NCI-H774 (cell line): ENCODE measurements around the gene IL32.

Experiments used
- DNase-seq: peaks from one replicate; lab custom pipeline; 2025; lab: John Stamatoyannopoulos, UW

IL32 gene

DNA sequence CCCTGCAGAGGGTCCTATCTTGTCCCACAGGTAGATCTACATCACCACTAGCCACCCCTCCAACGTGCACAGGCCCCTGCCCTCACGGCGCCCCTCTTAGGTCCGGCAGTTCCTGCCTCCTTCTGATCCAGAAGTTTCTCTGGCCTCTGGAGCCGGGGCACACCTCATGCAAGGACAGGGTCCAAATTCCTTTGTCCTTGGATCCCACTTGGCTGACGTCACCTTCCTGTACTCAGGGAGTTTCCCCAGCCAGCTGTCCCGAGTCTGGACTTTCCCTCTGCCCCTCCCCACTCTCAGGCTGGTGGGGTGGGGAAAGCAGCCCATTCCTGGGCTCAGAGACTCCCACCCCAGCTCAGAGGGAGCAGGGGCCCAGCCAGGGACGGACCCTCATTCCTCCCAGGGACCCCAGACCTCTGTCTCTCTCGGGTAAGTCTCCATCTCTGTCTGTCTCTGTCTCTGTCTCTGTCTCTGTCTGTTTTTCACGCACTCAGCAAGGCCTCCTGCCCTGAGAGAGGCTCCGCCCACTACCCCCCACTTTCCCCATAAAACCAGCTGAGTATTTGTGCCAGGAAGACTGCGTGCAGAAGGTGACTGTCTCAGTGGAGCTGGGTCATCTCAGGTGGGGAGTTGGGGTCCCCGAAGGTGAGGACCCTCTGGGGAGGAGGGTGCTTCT lies at the start of gene IL32:
Gene IL32 (plus strand): TSS at position 572 of the 673 bp plus-strand sequence. CDS start 172 bp downstream, outside the sequence.
- no peak for DNase-seq

DNA sequence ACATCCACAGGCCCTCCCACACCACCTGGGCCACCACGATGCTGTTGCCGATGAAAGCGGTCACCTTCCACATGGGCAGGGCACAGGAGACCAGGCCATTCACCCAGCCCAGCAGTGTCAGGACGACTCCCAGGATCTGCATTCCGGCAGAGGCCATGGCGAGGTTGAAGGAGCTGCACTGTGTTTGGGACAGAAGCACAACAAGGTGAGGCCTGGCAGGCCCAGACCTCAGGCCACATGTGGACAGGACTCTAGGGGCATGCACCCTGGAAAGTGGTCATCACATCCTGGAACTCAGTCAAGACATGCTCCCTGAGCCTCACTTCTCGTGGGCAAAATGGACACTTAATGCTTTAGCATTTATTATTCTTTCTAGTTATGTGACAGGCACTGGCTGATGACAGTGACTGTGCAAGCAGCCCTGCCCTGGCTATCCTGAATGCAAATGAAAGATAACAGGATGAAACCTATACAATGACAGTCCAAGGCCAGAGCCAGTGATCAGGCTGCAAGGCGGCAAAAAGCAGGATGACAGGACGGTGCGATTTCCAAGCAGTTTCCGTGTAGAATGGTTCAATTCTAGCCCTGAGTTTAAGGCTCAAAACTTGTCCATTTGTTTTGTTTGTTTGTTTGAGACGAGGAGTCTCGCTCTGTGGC lies 49.4 kb upstream of the IL32 start:
- no peak for DNase-seq

DNA sequence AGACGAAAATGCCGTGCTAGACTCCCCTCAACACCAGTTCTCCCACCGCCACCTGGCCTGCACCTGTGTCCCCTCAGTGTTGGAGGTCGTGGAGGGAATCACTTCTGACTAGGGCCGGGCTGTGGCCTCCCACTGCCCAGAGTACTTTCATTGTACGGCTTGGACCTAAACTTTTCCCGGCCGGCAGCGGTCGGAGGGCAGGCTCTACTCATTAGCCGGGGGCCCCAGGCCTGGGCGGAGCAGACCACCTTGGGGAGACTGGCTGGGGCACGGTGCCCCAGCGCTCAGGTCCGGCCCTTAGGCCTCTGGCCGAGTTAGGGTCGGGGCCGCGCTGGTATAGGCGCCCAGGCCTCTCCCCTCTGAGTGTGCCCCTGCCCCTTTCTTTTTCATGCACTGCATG lies 48.1 kb upstream of the IL32 start:
- DNase-seq: no peak

DNA sequence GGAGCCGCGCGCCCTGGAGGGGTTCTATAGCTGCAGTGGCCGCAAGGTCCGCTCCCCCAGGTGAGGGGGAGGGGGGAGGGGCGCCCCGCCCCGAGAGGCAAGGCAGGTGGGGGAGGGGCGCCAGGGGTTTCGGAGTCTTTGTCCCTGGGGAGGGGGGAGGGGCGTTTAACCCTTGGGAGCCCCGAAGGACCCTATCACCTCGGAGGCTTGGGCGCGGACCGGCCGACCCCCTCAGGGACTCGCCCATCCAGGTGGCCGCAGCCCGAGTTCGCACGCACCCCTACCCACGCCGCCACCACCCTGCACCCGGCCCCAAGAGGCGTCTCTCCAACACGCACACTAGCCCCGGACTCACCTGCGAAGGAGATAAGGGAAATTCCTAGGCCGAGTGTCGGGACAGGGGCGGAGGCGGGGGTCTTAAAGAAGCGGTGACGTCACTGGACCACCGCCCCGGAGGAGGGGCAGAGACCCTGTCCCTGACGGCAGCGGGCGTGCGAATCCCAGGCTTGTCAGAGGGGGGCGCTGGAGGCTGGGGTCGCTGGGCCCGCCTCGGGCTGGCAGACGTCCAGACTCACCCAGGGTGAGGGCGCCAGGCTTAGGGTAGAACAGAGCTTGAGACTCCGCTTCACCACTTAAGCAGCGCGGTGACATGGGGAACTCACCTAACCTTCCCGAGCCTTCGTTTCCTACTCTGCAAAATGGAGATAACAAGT lies 47.5 kb upstream of the IL32 start, which contains the start of gene CLDN6:
Gene CLDN6 (minus strand): TSS at position 390 of the 713 bp plus-strand sequence. CDS start 2,162 bp downstream, outside the sequence.
- DNase-seq: no peak

DNA sequence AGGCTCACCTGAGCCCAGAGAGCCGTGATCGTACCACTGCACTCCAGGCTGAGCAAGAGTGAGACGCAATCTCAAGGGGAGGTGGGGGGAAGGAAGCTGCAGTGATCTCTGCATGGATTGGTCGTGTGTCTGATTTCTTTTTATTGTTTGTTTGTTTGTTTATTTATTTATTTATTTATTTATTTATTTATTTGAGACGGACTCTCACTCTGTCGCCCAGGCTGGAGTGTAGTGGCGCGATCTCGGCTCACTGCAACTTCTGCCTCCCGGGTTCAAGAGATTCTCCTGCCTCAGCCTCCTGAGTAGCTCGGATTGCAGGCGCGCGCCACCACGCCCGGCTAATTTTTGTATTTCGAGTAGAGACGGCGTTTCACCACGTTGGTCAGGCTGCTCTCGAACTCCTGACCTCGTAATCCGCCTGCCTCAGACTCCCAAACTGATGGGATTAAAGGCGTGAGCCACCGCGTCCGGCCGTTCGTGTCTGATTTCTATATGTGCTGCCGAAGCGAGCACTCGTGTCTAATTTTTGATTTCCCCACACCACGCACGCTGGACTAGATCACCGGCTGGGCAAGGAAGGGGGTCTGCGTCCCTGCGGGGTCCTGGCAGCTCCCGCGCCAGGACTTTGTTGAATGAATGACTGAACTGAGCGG lies 45.7 kb upstream of the IL32 start:
- DNase-seq: no peak

DNA sequence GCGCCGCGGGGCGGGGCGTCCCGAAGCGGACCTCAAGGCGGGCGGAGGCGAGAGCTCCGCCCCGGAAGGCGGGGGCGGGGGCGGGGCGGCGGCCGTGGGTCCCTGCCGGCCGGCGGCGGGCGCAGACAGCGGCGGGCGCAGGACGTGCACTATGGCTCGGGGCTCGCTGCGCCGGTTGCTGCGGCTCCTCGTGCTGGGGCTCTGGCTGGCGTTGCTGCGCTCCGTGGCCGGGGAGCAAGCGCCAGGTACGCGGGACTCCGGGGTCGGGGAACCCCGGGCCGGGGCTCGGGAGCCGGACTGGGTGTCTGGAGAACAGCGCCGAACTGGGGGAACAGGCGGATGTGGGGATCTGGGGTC lies 45.2 kb upstream of the IL32 start, which contains the start of gene TNFRSF12A:
Gene TNFRSF12A (plus strand): TSS at position 122 of the 357 bp plus-strand sequence. CDS start 30 bp downstream, at position 152.
- DNase-seq: no peak

DNA sequence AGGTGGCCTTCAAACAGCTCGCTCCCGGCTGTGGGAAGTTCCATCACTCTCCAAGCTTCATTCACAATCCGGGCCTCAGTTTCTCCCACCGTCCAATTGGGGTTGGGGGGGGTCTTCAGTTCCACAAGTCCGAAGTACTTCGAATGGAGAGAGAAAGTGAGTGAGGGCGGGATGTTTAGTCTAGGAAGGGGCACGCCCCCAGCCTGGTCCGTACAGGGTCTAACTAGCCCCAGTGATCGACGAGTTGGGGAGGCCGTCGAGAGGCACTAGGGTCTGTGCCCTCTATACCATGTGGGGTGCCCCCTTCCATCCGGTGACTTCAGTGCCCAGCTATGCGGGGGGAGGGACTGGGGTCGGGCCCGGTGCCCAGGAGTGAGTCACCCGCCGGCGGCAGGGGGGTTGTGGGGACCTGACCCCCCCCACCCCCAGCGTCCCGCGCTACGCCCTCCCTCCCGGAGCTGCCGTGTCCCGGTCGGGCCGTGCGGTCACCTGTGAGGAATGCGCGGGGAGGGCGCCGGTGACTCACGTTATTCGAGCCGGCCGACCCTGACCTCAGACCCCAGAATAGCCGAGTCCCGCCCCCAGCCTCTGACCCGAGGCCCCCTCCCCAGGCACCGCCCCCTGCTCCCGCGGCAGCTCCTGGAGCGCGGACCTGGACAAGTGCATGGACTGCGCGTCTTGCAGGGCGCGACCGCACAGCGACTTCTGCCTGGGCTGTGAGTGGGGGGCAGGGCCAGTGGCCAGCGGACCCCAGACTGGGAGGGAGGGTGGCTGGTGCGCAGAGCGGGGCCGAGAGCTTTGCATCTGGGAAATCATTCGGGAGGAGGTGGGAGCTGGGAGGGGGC lies 44.6 kb upstream of the IL32 start:
- no peak for DNase-seq

DNA sequence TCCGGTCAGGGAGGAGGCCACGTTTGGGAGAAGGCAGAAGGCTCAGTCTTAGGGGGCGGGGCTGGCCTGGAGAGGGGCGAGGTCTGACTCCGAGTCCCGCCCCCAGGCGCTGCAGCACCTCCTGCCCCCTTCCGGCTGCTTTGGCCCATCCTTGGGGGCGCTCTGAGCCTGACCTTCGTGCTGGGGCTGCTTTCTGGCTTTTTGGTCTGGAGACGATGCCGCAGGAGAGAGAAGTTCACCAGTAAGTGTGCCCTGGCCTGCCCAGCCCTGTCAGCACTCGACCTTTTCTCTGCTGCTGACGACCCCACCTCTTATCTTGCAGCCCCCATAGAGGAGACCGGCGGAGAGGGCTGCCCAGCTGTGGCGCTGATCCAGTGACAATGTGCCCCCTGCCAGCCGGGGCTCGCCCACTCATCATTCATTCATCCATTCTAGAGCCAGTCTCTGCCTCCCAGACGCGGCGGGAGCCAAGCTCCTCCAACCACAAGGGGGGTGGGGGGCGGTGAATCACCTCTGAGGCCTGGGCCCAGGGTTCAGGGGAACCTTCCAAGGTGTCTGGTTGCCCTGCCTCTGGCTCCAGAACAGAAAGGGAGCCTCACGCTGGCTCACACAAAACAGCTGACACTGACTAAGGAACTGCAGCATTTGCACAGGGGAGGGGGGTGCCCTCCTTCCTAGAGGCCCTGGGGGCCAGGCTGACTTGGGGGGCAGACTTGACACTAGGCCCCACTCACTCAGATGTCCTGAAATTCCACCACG lies 43.8 kb upstream of the IL32 start:
- no peak for DNase-seq

GRCh38 chr16:3022208-3022683 lies 43.2 kb upstream of the IL32 start:
- no peak for DNase-seq

DNA sequence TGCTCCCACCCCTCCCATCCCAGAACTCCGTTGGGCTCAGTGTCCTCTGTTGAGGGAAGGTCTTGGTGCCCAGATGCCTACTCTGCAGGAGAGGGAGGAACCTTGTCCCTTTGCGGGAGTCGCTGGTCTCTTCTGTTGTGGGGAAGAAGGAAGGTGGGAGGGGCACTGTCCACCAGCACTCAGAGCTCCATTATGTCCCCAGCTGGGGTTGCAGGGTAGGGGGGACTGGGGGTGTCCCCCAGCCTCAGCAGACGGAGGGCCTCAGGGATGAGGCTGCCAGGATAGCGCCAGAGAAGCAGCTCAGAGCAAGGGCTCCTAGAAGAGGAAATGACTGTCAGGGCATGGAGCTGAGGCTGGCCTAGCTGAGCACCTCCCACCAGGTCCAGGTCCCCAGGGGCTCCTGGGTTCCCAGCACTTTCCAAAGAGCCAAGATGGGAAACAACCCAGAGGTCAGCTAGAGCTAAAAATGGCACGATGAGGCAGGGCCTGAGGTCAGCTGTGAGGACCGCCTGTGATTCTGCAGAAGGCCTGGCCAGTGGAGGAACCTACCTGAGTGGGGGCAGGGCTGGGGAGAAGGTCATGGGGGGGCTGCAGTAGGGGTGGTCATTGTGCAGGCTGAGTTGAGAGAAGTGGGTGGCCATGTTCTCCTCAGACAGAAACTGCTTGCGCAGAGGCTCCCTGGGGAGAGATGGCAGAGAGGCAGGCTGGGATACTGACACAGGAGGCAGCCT lies 42.6 kb upstream of the IL32 start:
- no peak for DNase-seq

- no peak for DNase-seq
Measured at GRCh38 chr16:3023415-3023668, 42.1 kb upstream of the IL32 start.

GRCh38 chr16:3023669-3024478 lies 41.6 kb upstream of the IL32 start, which contains the start of the genes HCFC1R1 and THOC6:
HCFC1R1 (minus strand) TSS chr16:3023942; CDS start chr16:3023941, 1 bp downstream.
THOC6 (plus strand) TSS chr16:3024035; CDS start chr16:3024327, 292 bp downstream.
- DNase-seq: peak; percentile 83

DNA sequence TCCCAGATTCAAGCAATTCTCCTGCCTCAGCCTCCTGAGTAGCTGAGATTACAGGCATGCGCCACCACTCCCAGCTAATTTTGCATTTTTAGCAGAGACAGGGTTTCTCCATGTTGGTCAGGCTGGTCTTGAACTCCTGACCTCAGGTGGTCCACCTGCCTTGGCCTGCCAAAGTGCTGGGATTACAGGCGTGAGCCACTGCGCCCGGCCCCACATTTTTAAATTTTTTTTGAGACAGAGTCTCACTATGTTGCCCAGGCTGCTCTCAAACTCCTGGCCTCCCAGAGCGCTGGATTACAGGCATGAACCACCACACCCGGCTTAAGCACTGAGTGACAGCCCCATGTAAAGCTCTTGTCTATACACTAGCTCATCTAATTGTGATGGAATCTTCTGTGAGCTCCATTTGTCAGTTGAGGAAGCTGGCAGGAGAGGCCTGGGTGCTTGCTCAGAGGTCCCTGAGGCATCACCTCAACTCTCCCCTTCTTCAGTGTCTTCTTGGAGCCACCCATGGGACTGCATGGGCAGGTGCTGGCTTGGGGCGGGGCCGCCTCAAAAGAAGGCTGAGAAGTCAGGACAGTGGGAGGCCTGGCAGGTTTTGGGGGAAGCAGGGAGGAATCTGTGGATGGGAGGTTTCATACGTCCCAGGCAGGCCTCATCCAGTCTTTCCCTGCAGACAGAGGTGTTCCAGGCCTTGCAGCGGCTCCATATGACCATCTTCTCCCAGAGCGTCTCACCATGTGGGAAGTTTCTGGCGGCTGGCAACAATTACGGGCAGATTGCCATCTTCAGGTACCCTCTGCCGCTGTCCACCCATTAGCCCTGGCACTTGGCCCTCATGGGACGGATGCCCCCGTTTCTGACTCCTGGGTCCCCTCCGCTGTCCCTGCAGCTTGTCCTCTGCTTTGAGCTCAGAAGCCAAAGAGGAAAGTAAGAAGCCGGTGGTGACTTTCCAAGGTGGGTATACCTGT lies 40.1 kb upstream of the IL32 start:
- DNase-seq: no peak

- DNase-seq: no peak
Measured at GRCh38 chr16:3026003-3026378, 39.4 kb upstream of the IL32 start.

DNA sequence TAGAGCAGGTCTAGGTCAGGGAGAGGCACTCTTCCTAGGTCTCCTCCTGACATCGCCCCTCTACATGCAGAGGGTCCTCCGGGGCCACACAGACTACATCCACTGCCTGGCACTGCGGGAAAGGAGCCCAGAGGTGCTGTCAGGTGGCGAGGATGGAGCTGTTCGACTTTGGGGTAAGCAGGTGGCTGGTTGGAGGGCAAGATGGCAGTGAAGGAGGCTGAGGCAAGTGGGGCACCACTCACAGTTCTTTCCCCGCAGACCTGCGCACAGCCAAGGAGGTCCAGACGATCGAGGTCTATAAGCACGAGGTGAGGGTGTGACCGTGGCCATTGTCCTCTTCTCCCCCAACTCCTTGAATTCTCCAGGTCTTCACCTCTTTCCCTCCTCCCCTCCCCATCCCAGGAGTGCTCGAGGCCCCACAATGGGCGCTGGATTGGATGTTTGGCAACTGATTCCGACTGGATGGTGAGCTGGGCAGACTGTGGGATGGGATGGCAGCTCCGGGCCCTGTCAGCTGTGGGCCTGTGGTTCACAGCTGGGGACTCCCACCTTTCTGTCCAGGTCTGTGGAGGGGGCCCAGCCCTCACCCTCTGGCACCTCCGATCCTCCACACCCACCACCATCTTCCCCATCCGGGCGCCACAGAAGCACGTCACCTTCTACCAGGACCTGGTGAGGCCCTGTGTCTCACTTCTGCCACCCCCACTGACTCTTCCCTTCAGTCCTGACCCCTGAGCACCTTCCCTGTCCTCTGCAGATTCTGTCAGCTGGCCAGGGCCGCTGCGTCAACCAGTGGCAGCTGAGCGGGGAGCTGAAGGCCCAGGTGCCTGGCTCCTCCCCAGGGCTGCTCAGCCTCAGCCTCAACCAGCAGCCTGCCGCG lies 38.6 kb upstream of the IL32 start:
- no peak for DNase-seq

DNA sequence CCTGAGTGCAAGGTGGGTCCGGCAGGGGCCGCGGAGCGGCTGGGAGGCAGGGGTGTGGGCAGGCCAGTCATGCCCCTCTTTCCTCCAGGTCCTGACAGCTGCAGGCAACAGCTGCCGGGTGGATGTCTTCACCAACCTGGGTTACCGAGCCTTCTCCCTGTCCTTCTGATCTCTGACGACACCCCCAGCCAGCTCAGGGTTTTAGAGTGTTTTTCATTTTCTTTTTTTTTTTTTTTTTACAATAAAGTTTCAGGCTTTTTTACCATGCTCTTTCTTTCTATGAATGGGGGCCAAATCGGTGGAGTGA lies 38.0 kb upstream of the IL32 start:
- DNase-seq: no peak
